Prostate gland (tissue), 2 donors: ENCODE data around the gene RBMS2. TPM values are rescaled to one million over a fixed set of nuclear protein-coding genes. Genes with fewer than 3 reads are reported as not detected.

Source experiments
- DNase-seq: peaks from one replicate; pipeline ENCODE4 v3.0.0-alpha.2; 2019; ENCODE audit warnings: low spot score
- H3K27ac ChIP-seq, 2 donors: fragments of 200-600 bp; sonication (generic); 2 replicates each; pipeline ENCODE4 v1.5.1; 2017 to 2019
- H3K27me3 ChIP-seq: fragments of 200-600 bp; sonication (generic); replicated peaks from 2 replicates; pipeline ENCODE4 v1.5.1; 2019; ENCODE audit not compliant: insufficient read depth
- H3K36me3 ChIP-seq, 2 donors: fragments of 200-600 bp; sonication (generic); 1 replicate in 1 of 2; 2 replicates in 1 of 2; pipeline versions ENCODE4 v1.5.1 to v1.8.1; 2017 to 2019
- H3K4me1 ChIP-seq: fragments of 200-600 bp; sonication (generic); replicated peaks from 2 replicates; pipeline ENCODE4 v1.5.1; 2019
- H3K4me3 ChIP-seq, 2 donors: fragments of 200-600 bp; sonication (generic); 2 replicates each; pipeline ENCODE4 v1.5.1; 2017 to 2019
- H3K9me3 ChIP-seq: fragments of 200-600 bp; sonication (generic); 2 replicates; pipeline ENCODE4 v1.5.1; 2017
- POLR2A ChIP-seq: fragments of 450-650 bp; IDR thresholded peaks from one replicate; pipeline ENCODE4 v1.6.1; 2016; ENCODE audit warnings: antibody characterized with exemption, mild to moderate bottlenecking
- POLR2AphosphoS5 ChIP-seq: sonication (generic); formaldehyde crosslinking; IDR thresholded peaks from one replicate; pipeline ENCODE4 v1.6.1; 2017; ENCODE audit warnings: antibody characterized with exemption
- WGBS: methylation state at CpG from one replicate; pipeline ENCODE4 v1.1.5; 2018; 5-methylcytosine and 5-hydroxymethylcytosine counted together
- intact Hi-C: fragments of 100-400 bp; cut with DNase I; formaldehyde crosslinking; loops from one replicate; pipeline ENCODE4 v1.14.2; 2022
- total RNA-seq, 2 donors: library from RNA; depleted of rRNA; stranded (reverse); fragments of >200 nt; gene quantifications; one replicate each; pipeline ENCODE4 v1.1.0, GENCODE V29; 2016
- TF ChIP-seq, protein P1 (sequence below), 4 experiments: fragments of 200-600 bp in 2 of 4; fragments of 450-650 bp in 2 of 4; sonication (generic) in 2 of 4; IDR thresholded peaks; 1 replicate in 3 of 4; 2 replicates in 1 of 4; pipeline ENCODE4 v1.5.1; 2016 to 2019; ENCODE audit warnings: antibody characterized with exemption in 4 of 4, mild to moderate bottlenecking in 2 of 4, moderate library complexity in 2 of 4

The RBMS2 gene
- total RNA-seq, 2 donors from 2014 or later = 21.1 to 259 TPM

DNA sequence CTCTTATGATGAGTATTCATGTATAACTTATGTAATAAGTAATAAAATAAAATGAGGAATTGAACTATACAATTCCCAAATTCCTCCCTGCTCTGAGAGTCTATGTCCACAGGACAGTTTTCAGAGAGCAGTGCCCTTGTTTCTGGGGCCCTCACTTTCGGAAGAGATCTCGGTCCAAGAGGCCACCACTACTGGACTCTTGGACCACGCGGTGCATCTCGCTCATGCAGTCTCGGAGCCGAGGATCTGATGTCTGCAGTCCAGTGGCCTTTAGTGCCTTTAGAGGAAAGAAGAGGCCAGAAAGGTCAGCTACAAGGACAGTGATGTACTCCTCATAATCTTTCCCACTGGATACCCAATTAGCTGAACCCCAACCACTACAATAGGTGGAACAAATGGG, 42.0 kb upstream of the RBMS2 start:
- no peaks in the 10 kb centered on the region for H3K9me3 ChIP-seq
- no peaks in the 10 kb centered on the region for H3K27me3 ChIP-seq
- H3K4me3 ChIP-seq = no peak overlapping the region
- no peaks in the 10 kb centered on the region for H3K4me1 ChIP-seq
- TF ChIP-seq POLR2A (no peak), POLR2AphosphoS5 (no peak)
- TF ChIP-seq, protein P1, sequence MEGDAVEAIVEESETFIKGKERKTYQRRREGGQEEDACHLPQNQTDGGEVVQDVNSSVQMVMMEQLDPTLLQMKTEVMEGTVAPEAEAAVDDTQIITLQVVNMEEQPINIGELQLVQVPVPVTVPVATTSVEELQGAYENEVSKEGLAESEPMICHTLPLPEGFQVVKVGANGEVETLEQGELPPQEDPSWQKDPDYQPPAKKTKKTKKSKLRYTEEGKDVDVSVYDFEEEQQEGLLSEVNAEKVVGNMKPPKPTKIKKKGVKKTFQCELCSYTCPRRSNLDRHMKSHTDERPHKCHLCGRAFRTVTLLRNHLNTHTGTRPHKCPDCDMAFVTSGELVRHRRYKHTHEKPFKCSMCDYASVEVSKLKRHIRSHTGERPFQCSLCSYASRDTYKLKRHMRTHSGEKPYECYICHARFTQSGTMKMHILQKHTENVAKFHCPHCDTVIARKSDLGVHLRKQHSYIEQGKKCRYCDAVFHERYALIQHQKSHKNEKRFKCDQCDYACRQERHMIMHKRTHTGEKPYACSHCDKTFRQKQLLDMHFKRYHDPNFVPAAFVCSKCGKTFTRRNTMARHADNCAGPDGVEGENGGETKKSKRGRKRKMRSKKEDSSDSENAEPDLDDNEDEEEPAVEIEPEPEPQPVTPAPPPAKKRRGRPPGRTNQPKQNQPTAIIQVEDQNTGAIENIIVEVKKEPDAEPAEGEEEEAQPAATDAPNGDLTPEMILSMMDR (IDR thresholded peaks at IDR 0.05) = no peak
- H3K36me3 ChIP-seq = no peaks in the 10 kb centered on the region
- no peak overlapping the region for H3K27ac ChIP-seq
- intact Hi-C loops = no loop called here
- DNase-seq = no peak
- 90% methylated on average over 7 of the region's 7 CpGs for WGBS

DNA sequence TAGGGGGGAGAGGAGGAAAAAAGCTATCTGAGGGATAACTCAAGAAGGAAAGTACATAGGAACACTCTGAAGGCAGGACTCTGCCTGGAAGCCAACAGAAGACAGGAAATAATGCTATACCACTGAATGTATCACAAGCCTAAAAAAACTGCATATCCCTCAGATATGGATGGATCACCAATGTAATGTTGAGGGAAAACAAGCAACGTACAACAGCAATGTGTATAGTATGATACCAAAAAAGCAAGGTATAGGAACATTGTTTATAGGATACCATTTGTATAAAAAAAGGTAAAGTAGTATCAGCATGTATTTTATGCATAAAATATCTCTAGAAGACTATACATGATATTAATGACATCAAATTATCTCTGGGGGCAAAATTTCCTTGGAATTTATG, 37.1 kb upstream of the RBMS2 start:
- H3K4me3 ChIP-seq = no peak overlapping the region
- no peaks in the 10 kb centered on the region for H3K9me3 ChIP-seq
- WGBS = 83% methylated on average over 1 of the region's 1 CpG
- no peaks in the 10 kb centered on the region for H3K4me1 ChIP-seq
- H3K27me3 ChIP-seq = no peaks in the 10 kb centered on the region
- intact Hi-C loops = no loop called here
- no peak for DNase-seq
- H3K36me3 ChIP-seq = no peaks in the 10 kb centered on the region
- TF ChIP-seq POLR2A (no peak), POLR2AphosphoS5 (no peak)
- TF ChIP-seq, protein P1 (IDR thresholded peaks at IDR 0.05) = no peak
- H3K27ac ChIP-seq = no peak overlapping the region

DNA sequence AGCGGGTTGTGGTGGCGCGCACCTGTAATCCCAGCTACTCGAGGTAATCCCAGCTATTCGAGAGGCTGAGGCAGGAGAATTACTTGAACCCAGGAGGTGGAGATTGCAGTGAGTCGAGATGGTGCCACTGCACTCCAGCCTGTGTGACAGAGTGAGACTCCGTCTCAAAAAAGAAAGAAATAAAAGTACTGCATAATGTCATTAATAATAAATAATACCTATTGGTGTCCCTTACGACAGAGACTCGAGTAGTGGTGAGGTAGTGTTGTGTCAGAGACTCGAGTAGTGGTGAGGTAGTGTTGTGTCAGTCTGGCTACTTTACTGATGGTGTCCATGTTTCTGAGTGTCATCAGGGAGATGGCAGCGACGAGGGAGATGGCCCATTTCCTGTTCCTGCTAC, 34.9 kb upstream of the RBMS2 start:
- H3K9me3 ChIP-seq = no peaks in the 10 kb centered on the region
- TF ChIP-seq, protein P1 (IDR thresholded peaks at IDR 0.05) = no peak
- TF ChIP-seq POLR2AphosphoS5 (no peak), POLR2A (no peak)
- intact Hi-C loops = no loop called here
- no peak overlapping the region for H3K27ac ChIP-seq
- H3K4me3 ChIP-seq = no peak overlapping the region
- H3K27me3 ChIP-seq = no peaks in the 10 kb centered on the region
- DNase-seq = no peak
- WGBS = 89% methylated on average over 12 of the region's 12 CpGs
- no peaks in the 10 kb centered on the region for H3K36me3 ChIP-seq
- H3K4me1 ChIP-seq = no peaks in the 10 kb centered on the region

DNA sequence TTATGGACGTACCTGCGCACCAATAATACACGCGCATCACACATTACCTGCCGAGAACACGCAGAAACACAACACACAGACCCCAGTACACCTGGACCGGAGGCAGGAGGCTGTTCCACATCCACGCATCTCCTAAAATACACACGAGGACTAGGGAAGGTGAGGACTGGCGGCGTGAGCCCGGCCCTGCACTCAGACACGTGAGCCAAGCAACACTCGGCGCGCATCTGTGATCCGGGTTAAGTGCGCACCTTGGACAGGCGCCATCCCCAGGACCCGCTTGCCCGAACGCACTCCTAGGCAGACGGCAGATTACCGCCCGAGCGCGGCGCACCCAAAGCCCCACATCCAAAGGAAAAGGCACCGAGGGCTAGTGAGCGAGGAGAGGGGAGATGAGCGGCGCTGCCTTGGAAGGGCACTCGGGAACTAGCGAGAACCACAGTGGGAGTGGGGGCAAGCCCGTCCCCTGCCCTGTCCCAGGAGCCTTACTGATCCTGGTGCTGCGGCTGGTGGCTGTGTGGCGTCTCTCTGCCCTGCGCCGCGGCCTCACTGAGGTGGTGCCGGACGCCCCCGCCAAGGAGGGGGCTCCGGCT, 34.1 kb upstream of the RBMS2 start:
- Histone ChIP-seq H3K4me3 (peak overlapping the region; percentile 49 to 54), H3K9me3 (no peaks in the 10 kb centered on the region), H3K36me3 (no peaks in the 10 kb centered on the region), H3K4me1 (no peaks in the 10 kb centered on the region), H3K27me3 (no peaks in the 10 kb centered on the region), H3K27ac (peak overlapping the region; percentile 31 to 55)
- TF ChIP-seq POLR2AphosphoS5 = no peak
- TF ChIP-seq, protein P1 (IDR thresholded peaks at IDR 0.05) = no peak
- TF ChIP-seq POLR2A = no peak
- 6% methylated on average over 34 of the region's 44 CpGs for WGBS
- intact Hi-C loops = no loop called here
- DNase-seq = peak; percentile 17
